Suprapubic skin (tissue), 4 donors: ENCODE data around the gene MED15.

Experiments
- EP300 ChIP-seq: sonication (generic); formaldehyde crosslinking; IDR thresholded peaks from one replicate; pipeline ENCODE4 v1.6.1; 2017; ENCODE audit warnings: antibody characterized with exemption
- POLR2AphosphoS5 ChIP-seq, 3 donors: sonication (generic); formaldehyde crosslinking; IDR thresholded peaks; one replicate each; pipeline ENCODE4 v1.6.1; 2017; ENCODE audit warnings: antibody characterized with exemption in 3 of 3
- TF ChIP-seq, protein P1 (sequence below), 2 donors: fragments of 200-600 bp in 1 of 2; fragments of 450-650 bp in 1 of 2; sonication (generic) in 1 of 2; IDR thresholded peaks; one replicate each; pipeline ENCODE4 v1.5.1; 2016 to 2019; ENCODE audit warnings: antibody characterized with exemption in 2 of 2, mild to moderate bottlenecking in 1 of 2, moderate library complexity in 1 of 2

DNA sequence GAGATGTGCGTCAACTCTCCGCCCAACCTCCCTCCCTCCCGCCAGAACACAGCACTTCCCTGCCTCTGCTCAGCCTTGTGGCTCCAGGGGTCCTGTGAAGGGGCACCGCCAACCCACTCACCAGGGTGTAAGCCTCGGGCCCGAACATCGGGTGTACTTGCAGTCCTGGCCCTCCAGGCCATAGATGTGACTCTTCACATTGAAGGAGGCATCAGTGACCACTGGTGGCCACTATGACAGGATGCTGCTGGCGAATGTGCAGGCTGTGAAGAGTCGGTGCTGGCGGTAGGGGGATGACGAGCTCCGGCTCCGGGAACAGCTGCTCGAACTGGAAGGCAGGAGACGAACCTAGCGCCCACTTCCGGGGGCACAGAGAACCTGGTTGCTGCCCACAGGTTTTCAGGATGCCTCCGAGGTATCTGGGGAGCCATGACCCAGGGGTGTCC lies 97.4 kb downstream of the MED15 start:
- TF ChIP-seq, protein P1, sequence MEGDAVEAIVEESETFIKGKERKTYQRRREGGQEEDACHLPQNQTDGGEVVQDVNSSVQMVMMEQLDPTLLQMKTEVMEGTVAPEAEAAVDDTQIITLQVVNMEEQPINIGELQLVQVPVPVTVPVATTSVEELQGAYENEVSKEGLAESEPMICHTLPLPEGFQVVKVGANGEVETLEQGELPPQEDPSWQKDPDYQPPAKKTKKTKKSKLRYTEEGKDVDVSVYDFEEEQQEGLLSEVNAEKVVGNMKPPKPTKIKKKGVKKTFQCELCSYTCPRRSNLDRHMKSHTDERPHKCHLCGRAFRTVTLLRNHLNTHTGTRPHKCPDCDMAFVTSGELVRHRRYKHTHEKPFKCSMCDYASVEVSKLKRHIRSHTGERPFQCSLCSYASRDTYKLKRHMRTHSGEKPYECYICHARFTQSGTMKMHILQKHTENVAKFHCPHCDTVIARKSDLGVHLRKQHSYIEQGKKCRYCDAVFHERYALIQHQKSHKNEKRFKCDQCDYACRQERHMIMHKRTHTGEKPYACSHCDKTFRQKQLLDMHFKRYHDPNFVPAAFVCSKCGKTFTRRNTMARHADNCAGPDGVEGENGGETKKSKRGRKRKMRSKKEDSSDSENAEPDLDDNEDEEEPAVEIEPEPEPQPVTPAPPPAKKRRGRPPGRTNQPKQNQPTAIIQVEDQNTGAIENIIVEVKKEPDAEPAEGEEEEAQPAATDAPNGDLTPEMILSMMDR (IDR thresholded peaks at IDR 0.05): no peak
- TF ChIP-seq POLR2AphosphoS5 (IDR thresholded peaks at IDR 0.05) (no peak), EP300 (no peak)
